Stimulated activated naive CD4-positive, alpha-beta T cell (primary cell): Measurements from ENCODE around the gene DLG2.

Source experiments
- DNase-seq, 6 experiments: peaks; one replicate each; lab custom pipeline; 2025; lab: John Stamatoyannopoulos, UW

Gene DLG2

GRCh38 chr11:83680321-83680720 is 1946.8 kb downstream of the DLG2 start:
- DNase-seq: no peak

- no peak for DNase-seq
These were observed 1948.1 kb downstream of the DLG2 start for GRCh38 chr11:83678831-83679584.

GRCh38 chr11:83677730-83678129 is 1949.4 kb downstream of the DLG2 start:
- no peak for DNase-seq

GRCh38 chr11:83676056-83676601 is 1951.0 kb downstream of the DLG2 start:
- DNase-seq: no peak

- DNase-seq: no peak
These were observed 1952.8 kb downstream of the DLG2 start for GRCh38 chr11:83674102-83674896.

GRCh38 chr11:83671289-83671688 is 1955.9 kb downstream of the DLG2 start:
- DNase-seq: no peak

GRCh38 chr11:83666149-83666548 is 1961.0 kb downstream of the DLG2 start:
- no peak for DNase-seq

GRCh38 chr11:83663988-83664387 is 1963.2 kb downstream of the DLG2 start:
- DNase-seq: no peak

GRCh38 chr11:83663446-83663845 is 1963.7 kb downstream of the DLG2 start:
- DNase-seq: no peak

- DNase-seq: no peak
These were observed 1964.7 kb downstream of the DLG2 start for GRCh38 chr11:83662494-83662893.

GRCh38 chr11:83661491-83662350 is 1965.4 kb downstream of the DLG2 start:
- DNase-seq: no peak

GRCh38 chr11:83659466-83659865 is 1967.7 kb downstream of the DLG2 start:
- no peak for DNase-seq

- no peak for DNase-seq
These were observed 1970.3 kb downstream of the DLG2 start for GRCh38 chr11:83656796-83657330.

- no peak for DNase-seq
These were observed 1971.2 kb downstream of the DLG2 start for GRCh38 chr11:83655976-83656375.

GRCh38 chr11:83649528-83649855 is 1977.7 kb downstream of the DLG2 start:
- no peak for DNase-seq

GRCh38 chr11:83648610-83649527 is 1978.3 kb downstream of the DLG2 start:
- DNase-seq: no peak

- no peak for DNase-seq
These were observed 1981.6 kb downstream of the DLG2 start for GRCh38 chr11:83645561-83645960.

GRCh38 chr11:83643115-83643514 is 1984.0 kb downstream of the DLG2 start:
- DNase-seq: no peak

- DNase-seq: no peak
These were observed 1984.6 kb downstream of the DLG2 start for GRCh38 chr11:83642500-83642899.

GRCh38 chr11:83641511-83641910 is 1985.6 kb downstream of the DLG2 start:
- DNase-seq: no peak
